Common myeloid progenitor, CD34-positive (primary cell): ENCODE data around the gene MAP4K2.

Experiments
- CTCF ChIA-PET: fragments of 350-600 bp; sonication (Branson Sonifier 250); formaldehyde crosslinking; loops from one replicate; lab custom pipeline; 2021; ENCODE audit warnings: antibody characterized with exemption; lab: Charles Lee
- POLR2A ChIA-PET: fragments of 350-600 bp; sonication (Branson Sonifier 250); formaldehyde crosslinking; loops from one replicate; lab custom pipeline; 2021; ENCODE audit warnings: antibody characterized with exemption; lab: Charles Lee
- DNase-seq, 3 donors: peaks; one replicate each; pipeline versions ENCODE4 v3.0.0 to v3.0.0-alpha.2; 2013
- H3K27ac ChIP-seq, 2 experiments: 1 replicate in 1 of 2; 2 replicates in 1 of 2; pipeline ENCODE4 v1.7.0; 2013; ENCODE audit warnings: inconsistent platforms in 2 of 2, low read length in 2 of 2, mild to moderate bottlenecking in 2 of 2, low read depth in 1 of 2, moderate library complexity in 1 of 2; ENCODE audit not compliant: severe bottlenecking in 2 of 2, insufficient read depth in 1 of 2, poor library complexity in 1 of 2
- H3K27me3 ChIP-seq, 5 experiments: replicated peaks in 2 of 5; 1 replicate in 3 of 5; 2 replicates in 2 of 5; pipeline versions ENCODE4 v1.6.1 to v1.7.0; 2013; ENCODE audit warnings: low read length in 4 of 5, mild to moderate bottlenecking in 2 of 5, moderate library complexity in 2 of 5, inconsistent platforms in 1 of 5; ENCODE audit not compliant: insufficient read depth in 5 of 5, control insufficient read depth in 4 of 5
- H3K36me3 ChIP-seq, 4 experiments: 1 replicate in 2 of 4; 2 replicates in 2 of 4; pipeline versions ENCODE4 v1.6.1 to v1.7.0; 2013; ENCODE audit warnings: low read length in 3 of 4, control low read depth in 1 of 4, mild to moderate bottlenecking in 1 of 4; ENCODE audit not compliant: control insufficient read depth in 4 of 4, insufficient read depth in 4 of 4
- H3K4me1 ChIP-seq, 4 experiments: 1 replicate in 3 of 4; 2 replicates in 1 of 4; pipeline versions ENCODE4 v1.6.1 to v1.7.1; 2013; ENCODE audit warnings: low read length in 3 of 4, mild to moderate bottlenecking in 3 of 4, control low read depth in 1 of 4, inconsistent platforms in 1 of 4, moderate library complexity in 1 of 4; ENCODE audit not compliant: control insufficient read depth in 4 of 4, insufficient read depth in 4 of 4; ENCODE audit errors: control extremely low read depth in 1 of 4
- H3K4me3 ChIP-seq, 7 experiments: 1 replicate in 4 of 7; 2 replicates in 3 of 7; pipeline versions ENCODE4 v1.5.1 to v1.7.0; 2013; ENCODE audit warnings: mild to moderate bottlenecking in 7 of 7, low read length in 6 of 7, moderate library complexity in 6 of 7, inconsistent platforms in 2 of 7, low read depth in 2 of 7, control low read depth in 1 of 7; ENCODE audit not compliant: insufficient read depth in 4 of 7, control insufficient read depth in 1 of 7; ENCODE audit errors: extremely low read depth in 1 of 7
- H3K9me3 ChIP-seq, 5 experiments: 1 replicate in 4 of 5; 2 replicates in 1 of 5; pipeline versions ENCODE4 v1.6.1 to v1.7.1; 2013; ENCODE audit warnings: low read length in 4 of 5, mild to moderate bottlenecking in 2 of 5, inconsistent platforms in 1 of 5, low read depth in 1 of 5, moderate library complexity in 1 of 5; ENCODE audit not compliant: control insufficient read depth in 4 of 5, insufficient read depth in 2 of 5; ENCODE audit errors: control extremely low read depth in 1 of 5
- WGBS: methylation state at CpG from one replicate; pipeline ENCODE4 v1.1.5; 2013; ENCODE audit not compliant: insufficient coverage; 5-methylcytosine and 5-hydroxymethylcytosine counted together

Gene MAP4K2

DNA sequence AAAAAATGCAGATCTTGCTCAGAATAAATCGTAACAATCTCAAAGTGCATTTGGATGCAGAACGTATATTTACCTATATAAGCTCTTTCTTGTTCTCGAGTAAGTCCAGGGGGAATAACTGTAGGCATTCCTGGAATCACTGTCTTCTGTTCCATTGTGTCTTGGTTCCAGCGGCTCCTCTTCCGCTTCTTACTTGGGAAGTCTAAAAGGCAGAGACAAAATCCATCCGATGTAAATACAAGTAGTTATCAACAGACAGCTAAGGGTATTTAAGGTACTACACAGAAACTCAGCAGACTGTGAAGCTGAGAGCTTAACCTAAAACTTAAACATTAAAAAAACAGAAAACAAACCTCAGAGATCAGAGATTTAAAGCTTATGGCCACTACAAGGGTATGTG, 26.6 kb downstream of the MAP4K2 start:
- no peak for DNase-seq
- Histone ChIP-seq H3K27me3 (no peaks in the 10 kb centered on the region), H3K4me1 (peaks cover 31 to 65% (median 52%) of the 10 kb centered on the region in 4 experiments), H3K9me3 (no peaks in the 10 kb centered on the region), H3K36me3 (peaks cover 25 to 58% (median 42%) of the 10 kb centered on the region in 4 experiments), H3K27ac (peak overlapping the region; percentile 74 to 84), H3K4me3 (peak overlapping the region in 6 of 7 experiments; percentile 76 to 99 (median 85))
- WGBS: 94% methylated on average over 3 of the region's 6 CpGs
- CTCF ChIA-PET: interaction anchor here (1.0 to 4.5 kb wide), 7 partner anchors 9 to 127 kb away, joined by 3 to 31 read pairs (median 4); partner anchors contain the start of gene RASGRP2
- POLR2A ChIA-PET: interaction anchor here (1.1 to 1.3 kb wide), 2 partner anchors 12 to 19 kb away, joined by 3 read pairs; no protein-coding TSS in a partner anchor

GRCh38 chr11:64774144-64774543, 28.9 kb downstream of the MAP4K2 start:
- Histone ChIP-seq H3K4me3 (no peak overlapping the region), H3K9me3 (no peaks in the 10 kb centered on the region), H3K27me3 (no peaks in the 10 kb centered on the region), H3K27ac (peak overlapping the region in 1 of 2 experiments; percentile 4), H3K36me3 (peaks cover 36 to 81% (median 65%) of the 10 kb centered on the region in 4 experiments), H3K4me1 (peaks cover 21 to 48% (median 39%) of the 10 kb centered on the region in 4 experiments)
- CTCF ChIA-PET: interaction anchor here (0.7 to 4.5 kb wide), 5 partner anchors 8 to 533 kb away, joined by 3 to 31 read pairs (median 6); partner anchors contain the start of genes FKBP2 and RASGRP2
- WGBS: 94% methylated on average over 5 of the region's 5 CpGs
- POLR2A ChIA-PET: interaction anchor here (0.6 to 1.3 kb wide), 4 partner anchors 8 to 127 kb away, joined by 3 to 4 read pairs (median 4); no protein-coding TSS in a partner anchor
- no peak for DNase-seq

GRCh38 chr11:64772303-64773018, 30.6 kb downstream of the MAP4K2 start:
- ChIA-PET CTCF (interaction anchor here (0.7 to 20.1 kb wide), 6 partner anchors 9 to 90 kb away, joined by 3 to 345 read pairs (median 6); partner anchors contain the start of gene RASGRP2), POLR2A (interaction anchor here (0.6 to 1.6 kb wide), 3 partner anchors 9 to 50 kb away, joined by 3 to 9 read pairs (median 5); partner anchors contain the start of gene RASGRP2)
- H3K4me3 ChIP-seq: no peak overlapping the region
- H3K9me3 ChIP-seq: no peaks in the 10 kb centered on the region
- peak in 1 of 3 donors; percentile 52 for DNase-seq
- peaks cover 48 to 97% (median 82%) of the 10 kb centered on the region in 4 experiments for H3K36me3 ChIP-seq
- WGBS: no CpG with 5 or more reads among the region's 3 CpGs
- H3K27ac ChIP-seq: peak overlapping the region in 1 of 2 experiments; percentile 55
- H3K27me3 ChIP-seq: no peaks in the 10 kb centered on the region
- H3K4me1 ChIP-seq: peaks cover 28 to 61% (median 43%) of the 10 kb centered on the region in 4 experiments

GRCh38 chr11:64771861-64772260, 31.2 kb downstream of the MAP4K2 start:
- CTCF ChIA-PET: interaction anchor here (0.7 to 20.1 kb wide), 7 partner anchors 8 to 39 kb away, joined by 3 to 345 read pairs (median 4); partner anchors contain the start of gene RASGRP2
- POLR2A ChIA-PET: interaction anchor here (1.0 to 1.6 kb wide), 2 partner anchors 8 to 28 kb away, joined by 3 to 9 read pairs; partner anchors contain the start of gene RASGRP2
- H3K27me3 ChIP-seq: no peaks in the 10 kb centered on the region
- H3K36me3 ChIP-seq: peaks cover 50 to 98% (median 85%) of the 10 kb centered on the region in 4 experiments
- WGBS: no CpG with 5 or more reads among the region's 2 CpGs
- peak overlapping the region in 1 of 2 experiments; percentile 55 for H3K27ac ChIP-seq
- peaks cover 29 to 61% (median 40%) of the 10 kb centered on the region in 4 experiments for H3K4me1 ChIP-seq
- no peaks in the 10 kb centered on the region for H3K9me3 ChIP-seq
- H3K4me3 ChIP-seq: no peak overlapping the region
- DNase-seq: no peak

GRCh38 chr11:64770120-64770519, 32.9 kb downstream of the MAP4K2 start:
- CTCF ChIA-PET: interaction anchor here (1.3 to 20.1 kb wide), 4 partner anchors 10 to 26 kb away, joined by 5 to 345 read pairs (median 6); partner anchors contain the start of genes PYGM and RASGRP2
- no peak for DNase-seq

GRCh38 chr11:64769283-64769682, 33.7 kb downstream of the MAP4K2 start:
- peak overlapping the region in 1 of 2 experiments; percentile 4 for H3K27ac ChIP-seq
- no peaks in the 10 kb centered on the region for H3K9me3 ChIP-seq
- peaks cover 38 to 97% (median 84%) of the 10 kb centered on the region in 4 experiments for H3K36me3 ChIP-seq
- no peak overlapping the region for H3K4me3 ChIP-seq
- WGBS: 98% methylated on average over 4 of the region's 6 CpGs
- peaks cover 22 to 61% (median 46%) of the 10 kb centered on the region in 4 experiments for H3K4me1 ChIP-seq
- no peak for DNase-seq
- ChIA-PET POLR2A (no interaction called here), CTCF (interaction anchor here (1.3 to 20.1 kb wide), 2 partner anchors 9 to 25 kb away, joined by 6 to 345 read pairs; partner anchors contain the start of genes PYGM and RASGRP2)
- no peaks in the 10 kb centered on the region for H3K27me3 ChIP-seq

More at GRCh38 chr11:64770120-64770519, 32.9 kb downstream of the MAP4K2 start:
- Histone ChIP-seq H3K27ac (peak overlapping the region in 1 of 2 experiments; percentile 4), H3K4me3 (no peak overlapping the region), H3K36me3 (peaks cover 43 to 97% (median 82%) of the 10 kb centered on the region in 4 experiments), H3K27me3 (no peaks in the 10 kb centered on the region), H3K4me1 (peaks cover 20 to 56% (median 39%) of the 10 kb centered on the region in 4 experiments), H3K9me3 (no peaks in the 10 kb centered on the region)
- POLR2A ChIA-PET: interaction anchor here (1.5 kb wide), 1 partner anchor 9 kb away, joined by 4 read pairs; no protein-coding TSS in a partner anchor
- WGBS: 99% methylated on average over 11 of the region's 12 CpGs
